GM12892 (cell line): ENCODE results near the gene C4orf50.

Experiments used
- POLR2A ChIP-seq: IDR thresholded peaks from 2 replicates; pipeline ENCODE4 v1.6.1; 2011; ENCODE audit warnings: low read depth, low read length, control low read depth
- POLR2AphosphoS5 ChIP-seq: IDR thresholded peaks from 2 replicates; pipeline ENCODE4 v1.6.1; 2011; ENCODE audit warnings: low read depth, low read length, control low read depth
- TAF1 ChIP-seq: IDR thresholded peaks from 2 replicates; pipeline ENCODE4 v1.6.1; 2011; ENCODE audit warnings: low read depth, mild to moderate bottlenecking, control low read depth, low read length, borderline replicate concordance

DNA sequence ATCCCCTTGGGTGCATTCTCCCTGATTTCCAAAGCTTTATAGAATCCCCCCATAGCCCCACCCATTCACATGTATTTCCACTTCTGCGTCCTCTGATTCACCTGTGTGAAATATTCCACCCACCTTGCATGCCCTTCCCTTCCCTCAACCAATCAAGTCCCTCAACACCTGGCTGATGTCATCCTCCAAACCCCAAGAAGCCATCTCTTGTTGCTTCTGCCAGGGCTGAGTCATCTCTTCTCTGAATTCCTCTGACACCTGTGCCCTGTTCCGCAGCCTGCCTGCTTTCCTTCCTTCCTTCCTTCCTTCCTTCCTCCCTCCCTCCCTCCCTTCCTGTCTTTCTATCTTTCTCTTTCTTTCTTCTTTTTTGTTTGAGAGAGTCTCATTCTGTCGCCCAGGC is 135.3 kb downstream of the C4orf50 start:
- TF ChIP-seq POLR2AphosphoS5 (no peak), POLR2A (no peak), TAF1 (no peak)
